ENCODE measurements around the gene PML.

DNA sequence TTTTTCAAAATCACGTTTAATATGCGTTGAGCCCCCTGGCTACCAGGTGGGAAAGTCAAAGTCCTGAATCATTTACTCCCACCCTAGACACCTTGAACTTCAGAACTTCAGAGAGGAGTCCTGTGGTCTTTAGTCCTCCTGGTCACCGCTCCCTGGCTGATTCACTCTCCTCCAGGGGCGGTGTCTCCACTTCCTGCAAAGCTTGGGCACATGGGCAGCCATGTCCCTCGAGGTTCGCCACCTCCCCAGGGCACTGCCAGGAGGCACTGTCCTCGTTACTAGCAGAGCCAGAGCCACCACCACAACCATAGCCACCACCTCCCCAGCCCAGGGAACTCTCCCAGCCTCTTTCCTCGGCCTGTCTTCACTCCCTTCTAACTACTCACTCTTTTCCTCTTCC is 37.2 kb upstream of the PML start:
- TF ChIP-seq, protein P1, sequence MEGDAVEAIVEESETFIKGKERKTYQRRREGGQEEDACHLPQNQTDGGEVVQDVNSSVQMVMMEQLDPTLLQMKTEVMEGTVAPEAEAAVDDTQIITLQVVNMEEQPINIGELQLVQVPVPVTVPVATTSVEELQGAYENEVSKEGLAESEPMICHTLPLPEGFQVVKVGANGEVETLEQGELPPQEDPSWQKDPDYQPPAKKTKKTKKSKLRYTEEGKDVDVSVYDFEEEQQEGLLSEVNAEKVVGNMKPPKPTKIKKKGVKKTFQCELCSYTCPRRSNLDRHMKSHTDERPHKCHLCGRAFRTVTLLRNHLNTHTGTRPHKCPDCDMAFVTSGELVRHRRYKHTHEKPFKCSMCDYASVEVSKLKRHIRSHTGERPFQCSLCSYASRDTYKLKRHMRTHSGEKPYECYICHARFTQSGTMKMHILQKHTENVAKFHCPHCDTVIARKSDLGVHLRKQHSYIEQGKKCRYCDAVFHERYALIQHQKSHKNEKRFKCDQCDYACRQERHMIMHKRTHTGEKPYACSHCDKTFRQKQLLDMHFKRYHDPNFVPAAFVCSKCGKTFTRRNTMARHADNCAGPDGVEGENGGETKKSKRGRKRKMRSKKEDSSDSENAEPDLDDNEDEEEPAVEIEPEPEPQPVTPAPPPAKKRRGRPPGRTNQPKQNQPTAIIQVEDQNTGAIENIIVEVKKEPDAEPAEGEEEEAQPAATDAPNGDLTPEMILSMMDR (IDR thresholded peaks at IDR 0.05), result no peak
- no peak for TF ChIP-seq POLR2A (IDR thresholded peaks at IDR 0.05)
